Kidney (tissue), 14 donors: ENCODE data around the gene ZNF138. TPM values are rescaled to one million over a fixed set of nuclear protein-coding genes. Genes with fewer than 3 reads are reported as not detected.

ENCODE experiments used
- DNase-seq, 5 donors: peaks; one replicate each; pipeline ENCODE4 v3.0.0-alpha.2; 2013 to 2020
- FAIRE-seq: peaks from 2 replicates; lab custom pipeline; 2012; peaks lifted over from hg19 to GRCh38; lab: Jason Lieb, UNC
- H3K27ac ChIP-seq, 2 donors: one replicate each; pipeline ENCODE4 v1.7.0; 2013; ENCODE audit warnings: low read depth in 2 of 2, low read length in 2 of 2, inconsistent platforms in 1 of 2
- H3K27me3 ChIP-seq: one replicate; pipeline ENCODE4 v1.7.1; 2013; ENCODE audit warnings: low read length, inconsistent platforms; ENCODE audit not compliant: control insufficient read depth, insufficient read depth
- H3K36me3 ChIP-seq, 3 donors: one replicate each; pipeline versions ENCODE4 v1.7.0 to v1.7.1; 2013; ENCODE audit warnings: low read length in 3 of 3, control low read depth in 1 of 3, inconsistent platforms in 1 of 3; ENCODE audit not compliant: insufficient read depth in 3 of 3, control insufficient read depth in 2 of 3
- H3K4me1 ChIP-seq, 3 donors: one replicate each; pipeline versions ENCODE4 v1.7.0 to v1.7.1; 2013; ENCODE audit warnings: low read length in 3 of 3, inconsistent platforms in 1 of 3, low read depth in 1 of 3; ENCODE audit not compliant: control insufficient read depth in 2 of 3, insufficient read depth in 2 of 3
- H3K4me3 ChIP-seq, 3 donors: one replicate each; pipeline versions ENCODE4 v1.7.0 to v1.8.1; 2013; ENCODE audit warnings: low read length in 3 of 3, control low read depth in 1 of 3, inconsistent platforms in 1 of 3
- H3K9ac ChIP-seq, 3 donors: one replicate each; pipeline versions ENCODE4 v1.7.0 to v1.7.1; 2013; ENCODE audit warnings: low read length in 3 of 3, control low read depth in 1 of 3, inconsistent platforms in 1 of 3
- H3K9me3 ChIP-seq, 3 donors: one replicate each; pipeline versions ENCODE4 v1.7.0 to v1.7.1; 2013; ENCODE audit warnings: low read length in 3 of 3, control low read depth in 1 of 3, inconsistent platforms in 1 of 3; ENCODE audit not compliant: control insufficient read depth in 2 of 3, insufficient read depth in 1 of 3
- CTCF ChIP-seq: IDR thresholded peaks from 3 replicates; pipeline ENCODE4 v1.5.1; 2012; ENCODE audit warnings: mild to moderate bottlenecking, moderate library complexity, borderline replicate concordance; ENCODE audit not compliant: insufficient read depth; ENCODE audit errors: extremely low read depth
- intact Hi-C: fragments of 100-400 bp; cut with DNase I; formaldehyde crosslinking; loops from one replicate; pipeline ENCODE4 v1.11.1; 2022
- polyA plus RNA-seq: library from polyadenylated mRNA; stranded (reverse); fragments of 350-450 nt; fragmentation: Illumina TruSeq; extraction: RNeasy Lipid Tissue Mini Kit (QIAGEN cat#74804); gene quantifications from one replicate; pipeline ENCODE4 v1.2.3, GENCODE V29; 2014; ENCODE audit warnings: low read depth, low replicate concordance; ENCODE audit not compliant: insufficient read depth
- total RNA-seq: library from RNA; stranded (reverse); fragmentation: NEBNext Ultra II Directional; extraction: Animal tissue kit (Norgen Biotek cat#: 25700); gene quantifications from one replicate; pipeline ENCODE4 v1.2.1, GENCODE V29; 2021
- donor health status: control.
- donor health status: control.
- donor health status: control.
- donor health status: control.
- donor health status: control.
- donor health status: DM: yes; HTN: yes; CAD: no.
- donor health status: Normal renal cell carcinoma (clear cell type).

The ZNF138 gene
- total and polyA plus RNA-seq, 2 donors from 2014 or later, result 6.3 to 9.9 TPM

GRCh38 chr7:64868499-64868898 lies 74.3 kb downstream of the ZNF138 start:
- Histone ChIP-seq H3K4me1 (no peaks in the 10 kb centered on the region), H3K27ac (no peak overlapping the region), H3K4me3 (no peak overlapping the region), H3K9ac (no peak overlapping the region), H3K9me3 (no peaks in the 10 kb centered on the region), H3K36me3 (no peaks in the 10 kb centered on the region), H3K27me3 (no peaks in the 10 kb centered on the region)
- FAIRE-seq (no peak), DNase-seq (peak in 1 of 5 donors; percentile 2)
- intact Hi-C loops, result no loop called here
- TF ChIP-seq CTCF, result no peak

GRCh38 chr7:64869121-64869725 lies 75.0 kb downstream of the ZNF138 start:
- no peak for TF ChIP-seq CTCF
- no peaks in the 10 kb centered on the region for H3K27me3 ChIP-seq
- no peak for FAIRE-seq

GRCh38 chr7:64869912-64870562 lies 75.8 kb downstream of the ZNF138 start:
- Histone ChIP-seq H3K9me3 (no peaks in the 10 kb centered on the region), H3K27ac (no peak overlapping the region), H3K9ac (no peak overlapping the region), H3K27me3 (no peaks in the 10 kb centered on the region), H3K36me3 (no peaks in the 10 kb centered on the region), H3K4me1 (no peaks in the 10 kb centered on the region), H3K4me3 (no peak overlapping the region)
- peak in 2 of 5 donors; percentile 2 to 65 for DNase-seq
- FAIRE-seq, result no peak
- intact Hi-C loops, result no loop called here
- no peak for TF ChIP-seq CTCF

More at GRCh38 chr7:64869121-64869725, 75.0 kb downstream of the ZNF138 start:
- intact Hi-C loops, result no loop called here
- DNase-seq, result peak in 1 of 5 donors; percentile 6
- Histone ChIP-seq H3K36me3 (no peaks in the 10 kb centered on the region), H3K9me3 (no peaks in the 10 kb centered on the region), H3K9ac (no peak overlapping the region), H3K27ac (no peak overlapping the region), H3K4me3 (no peak overlapping the region), H3K4me1 (no peaks in the 10 kb centered on the region)
